Panc1 (cell line): ENCODE data around the gene TTC28. TPM values are rescaled to one million over a fixed set of nuclear protein-coding genes. Genes with fewer than 3 reads are reported as not detected.

ENCODE experiments used
- ATAC-seq: fragments of 200-7000 bp; cut with Tn5 transposase; 2 replicates; pipeline ENCODE4 v1.9.1; 2020; ENCODE audit warnings: mild to moderate bottlenecking, moderate library complexity
- BruUV-seq: library from RNA; stranded (reverse); fragments of 400-500 nt; replicated peaks from 2 replicates; lab custom pipeline; 2021; lab: Mats Ljungman, UMichigan
- CTCF ChIA-PET: fragments of 300-600 bp; sonication (Branson Sonifier 250); formaldehyde crosslinking; loops from one replicate; lab custom pipeline; 2022; ENCODE audit warnings: antibody characterized with exemption; lab: Charles Lee
- POLR2A ChIA-PET: fragments of 300-600 bp; sonication (Branson Sonifier 250); formaldehyde crosslinking; loops from one replicate; lab custom pipeline; 2022; ENCODE audit warnings: antibody characterized with exemption; lab: Charles Lee
- DNase-seq: peaks from one replicate; pipeline ENCODE4 v3.0.0-alpha.2; 2010; ENCODE audit warnings: low read depth, low spot score
- H3K27ac ChIP-seq: 2 replicates; pipeline ENCODE4 v1.5.1; 2011; ENCODE audit warnings: mild to moderate bottlenecking, low read length, inconsistent platforms
- H3K27me3 ChIP-seq: fragments of 200-500 bp; sonication (Bioruptor generic); 2 replicates; pipeline ENCODE4 v1.6.0; 2014; ENCODE audit warnings: low read length, inconsistent platforms; ENCODE audit not compliant: control insufficient read depth, insufficient read depth
- H3K36me3 ChIP-seq: fragments of 200-500 bp; sonication (Bioruptor generic); 2 replicates; pipeline ENCODE4 v1.5.1; 2014; ENCODE audit warnings: inconsistent platforms, mild to moderate bottlenecking, low read length, moderate library complexity; ENCODE audit not compliant: control insufficient read depth, insufficient read depth
- H3K4me1 ChIP-seq: 2 replicates; pipeline ENCODE4 v1.5.1; 2011; ENCODE audit warnings: inconsistent platforms, mild to moderate bottlenecking, low read length, moderate library complexity; ENCODE audit not compliant: control insufficient read depth, insufficient read depth
- H3K4me3 ChIP-seq, 2 experiments: 2 replicates each; pipeline ENCODE4 v1.5.1; 2011 to 2012; ENCODE audit warnings: low read depth in 2 of 2, low read length in 2 of 2, mild to moderate bottlenecking in 2 of 2, inconsistent platforms in 1 of 2, moderate library complexity in 1 of 2
- H3K9me3 ChIP-seq: fragments of 200-500 bp; sonication (Bioruptor generic); 2 replicates; pipeline ENCODE4 v1.5.1; 2014; ENCODE audit warnings: low read depth, mild to moderate bottlenecking, inconsistent platforms, low read length, moderate library complexity; ENCODE audit not compliant: control insufficient read depth, insufficient read depth
- POLR2AphosphoS5 ChIP-seq: IDR thresholded peaks from 2 replicates; pipeline ENCODE4 v1.6.1; 2012; ENCODE audit warnings: mild to moderate bottlenecking, low read depth, low read length, moderate library complexity
- REST ChIP-seq, 2 experiments: IDR thresholded peaks; 2 replicates each; pipeline ENCODE4 v1.6.1; 2011 to 2012; ENCODE audit warnings: low read depth in 2 of 2, control low read depth in 1 of 2, low read length in 1 of 2, mild to moderate bottlenecking in 1 of 2, moderate library complexity in 1 of 2; ENCODE audit not compliant: insufficient read depth in 1 of 2
- SIN3A ChIP-seq: IDR thresholded peaks from 2 replicates; pipeline ENCODE4 v1.6.1; 2012; ENCODE audit warnings: low read depth, mild to moderate bottlenecking, low read length, moderate library complexity, borderline replicate concordance; ENCODE audit not compliant: insufficient read depth
- TCF7L2 ChIP-seq: IDR thresholded peaks from 2 replicates; pipeline ENCODE4 v1.6.1; 2011; ENCODE audit warnings: mild to moderate bottlenecking, low read depth, low read length, inconsistent platforms
- in situ Hi-C: cut with HindIII; loops from 2 replicates; pipeline ENCODE4 v1.10.0; 2016; ENCODE audit warnings: low sequenced_read_pairs, low pct_unique_long_range_greater_than_20kb
- intact Hi-C: fragments of 100-400 bp; cut with micrococcal nuclease; formaldehyde crosslinking; loops from one replicate; pipeline ENCODE4 v1.10.0; 2022; ENCODE audit not compliant: unreplicated experiment
- total RNA-seq: library from RNA; stranded (reverse); gene quantifications from one replicate; pipeline ENCODE4 v1.2.1, GENCODE V29; 2021; ENCODE audit not compliant: unreplicated experiment
- TF ChIP-seq, protein P1 (sequence below): fragments of 450-650 bp; IDR thresholded peaks from 2 replicates; pipeline ENCODE4 v1.5.1; 2017; ENCODE audit warnings: mild to moderate bottlenecking

TTC28 gene
- total RNA-seq, 1 experiment from 2014 or later, result 24.8 TPM

- Histone ChIP-seq H3K4me3 (no peak overlapping the region), H3K9me3 (no peaks in the 10 kb centered on the region), H3K36me3 (no peaks in the 10 kb centered on the region), H3K4me1 (no peaks in the 10 kb centered on the region), H3K27ac (no peak overlapping the region), H3K27me3 (no peaks in the 10 kb centered on the region)
- no peak for DNase-seq
- intact Hi-C loops (no loop called here), in situ Hi-C loops (no loop called here)
- TF ChIP-seq REST (IDR thresholded peaks at IDR 0.05; ENCODE audit: insufficient read depth in 1 of 2, low read depth in 2 of 2, low read length in 1 of 2) (no peak), TCF7L2 (no peak), POLR2AphosphoS5 (no peak)
- TF ChIP-seq, protein P1, sequence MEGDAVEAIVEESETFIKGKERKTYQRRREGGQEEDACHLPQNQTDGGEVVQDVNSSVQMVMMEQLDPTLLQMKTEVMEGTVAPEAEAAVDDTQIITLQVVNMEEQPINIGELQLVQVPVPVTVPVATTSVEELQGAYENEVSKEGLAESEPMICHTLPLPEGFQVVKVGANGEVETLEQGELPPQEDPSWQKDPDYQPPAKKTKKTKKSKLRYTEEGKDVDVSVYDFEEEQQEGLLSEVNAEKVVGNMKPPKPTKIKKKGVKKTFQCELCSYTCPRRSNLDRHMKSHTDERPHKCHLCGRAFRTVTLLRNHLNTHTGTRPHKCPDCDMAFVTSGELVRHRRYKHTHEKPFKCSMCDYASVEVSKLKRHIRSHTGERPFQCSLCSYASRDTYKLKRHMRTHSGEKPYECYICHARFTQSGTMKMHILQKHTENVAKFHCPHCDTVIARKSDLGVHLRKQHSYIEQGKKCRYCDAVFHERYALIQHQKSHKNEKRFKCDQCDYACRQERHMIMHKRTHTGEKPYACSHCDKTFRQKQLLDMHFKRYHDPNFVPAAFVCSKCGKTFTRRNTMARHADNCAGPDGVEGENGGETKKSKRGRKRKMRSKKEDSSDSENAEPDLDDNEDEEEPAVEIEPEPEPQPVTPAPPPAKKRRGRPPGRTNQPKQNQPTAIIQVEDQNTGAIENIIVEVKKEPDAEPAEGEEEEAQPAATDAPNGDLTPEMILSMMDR, result no peak
- CTCF ChIA-PET, result no interaction called here
- no TSS peak for BruUV-seq
- POLR2A ChIA-PET, result no interaction called here
- ATAC-seq, result no peak
Measured at GRCh38 chr22:28413612-28414399, 265.8 kb downstream of the TTC28 start.

DNA sequence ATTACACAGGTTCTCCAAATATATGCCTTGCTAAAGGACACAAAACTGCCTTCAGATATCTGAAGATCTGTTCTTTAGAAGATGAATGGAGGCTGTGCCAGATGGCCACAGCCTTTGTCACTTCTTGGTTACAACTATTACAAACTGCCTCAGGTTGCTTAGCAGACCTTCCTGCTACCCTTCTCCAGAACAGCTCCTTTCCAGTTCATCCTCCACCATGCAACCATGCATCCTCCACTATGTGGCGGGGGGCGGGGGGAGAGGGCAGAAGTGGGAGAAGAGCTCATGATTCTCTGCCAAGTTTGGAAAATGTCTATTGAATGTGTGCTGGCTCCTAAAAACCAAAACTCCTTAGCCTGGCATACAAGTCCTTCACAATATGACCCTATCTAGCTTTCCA is 267.5 kb downstream of the TTC28 start:
- no TSS peak for BruUV-seq
- H3K4me1 ChIP-seq, result no peaks in the 10 kb centered on the region
- no peak overlapping the region for H3K27ac ChIP-seq
- no peak overlapping the region for H3K4me3 ChIP-seq
- no peak for ATAC-seq
- no peak for TF ChIP-seq SIN3A
- no peak for TF ChIP-seq REST (IDR thresholded peaks at IDR 0.05; ENCODE audit: insufficient read depth in 1 of 2, low read depth in 2 of 2, low read length in 1 of 2)
- TF ChIP-seq, protein P1, result no peak
- TF ChIP-seq TCF7L2, result no peak
- no peak for TF ChIP-seq POLR2AphosphoS5
- no peak for DNase-seq
- in situ Hi-C loops, result no loop called here
- no peaks in the 10 kb centered on the region for H3K27me3 ChIP-seq
- H3K36me3 ChIP-seq, result no peaks in the 10 kb centered on the region
- H3K9me3 ChIP-seq, result no peaks in the 10 kb centered on the region
- ChIA-PET CTCF (no interaction called here), POLR2A (interaction anchor here (0.7 kb wide), 1 partner anchor 1990 kb away, joined by 4 read pairs; no protein-coding TSS in a partner anchor)
- intact Hi-C loops, result no loop called here
